Rectal smooth muscle tissue (tissue), 1 donor: ENCODE data around the gene CFTR.
"Not testable (repeated sequence)": the region's sequence is repeated elsewhere in the genome, so short reads cannot be mapped to it uniquely, and the experiment has no call there.

Experiments
- H3K27ac ChIP-seq: one replicate; pipeline ENCODE4 v1.7.0; 2013; ENCODE audit warnings: low read depth, low read length, inconsistent platforms
- H3K27me3 ChIP-seq: one replicate; pipeline ENCODE4 v1.7.0; 2013; ENCODE audit warnings: low read length; ENCODE audit not compliant: control insufficient read depth, insufficient read depth
- H3K36me3 ChIP-seq: one replicate; pipeline ENCODE4 v1.7.0; 2013; ENCODE audit warnings: low read length; ENCODE audit not compliant: control insufficient read depth, insufficient read depth
- H3K4me1 ChIP-seq: one replicate; pipeline ENCODE4 v1.7.0; 2013; ENCODE audit warnings: low read length; ENCODE audit not compliant: control insufficient read depth, insufficient read depth
- H3K4me3 ChIP-seq: one replicate; pipeline ENCODE4 v1.7.0; 2013; ENCODE audit warnings: low read length
- H3K9ac ChIP-seq: one replicate; pipeline ENCODE4 v1.7.0; 2013; ENCODE audit warnings: low read length

CFTR gene

DNA sequence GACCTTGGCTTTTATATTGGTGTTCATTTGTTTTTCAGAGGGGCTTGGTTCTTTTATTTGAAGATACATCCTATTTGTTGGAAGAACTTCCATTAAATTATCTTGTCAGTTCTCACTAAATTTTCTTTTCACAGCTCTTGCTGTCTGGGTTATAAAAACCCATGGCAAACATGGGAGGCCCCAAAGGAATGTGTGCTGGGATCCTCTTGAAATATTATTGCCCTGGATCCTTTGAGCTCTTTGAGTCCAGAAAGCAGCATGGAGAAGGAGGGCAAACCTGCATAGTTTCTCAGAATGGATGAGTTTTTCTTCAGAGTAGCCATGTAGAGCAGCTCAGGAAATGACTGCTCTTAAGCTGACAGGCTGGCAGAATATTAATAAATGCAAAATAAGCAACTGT is 206.0 kb downstream of the CFTR start:
- H3K9ac ChIP-seq, result no peak overlapping the region
- no peaks in the 10 kb centered on the region for H3K27me3 ChIP-seq
- H3K27ac ChIP-seq, result no peak overlapping the region
- no peak overlapping the region for H3K4me3 ChIP-seq
- no peaks in the 10 kb centered on the region for H3K36me3 ChIP-seq
- no peaks in the 10 kb centered on the region for H3K4me1 ChIP-seq

DNA sequence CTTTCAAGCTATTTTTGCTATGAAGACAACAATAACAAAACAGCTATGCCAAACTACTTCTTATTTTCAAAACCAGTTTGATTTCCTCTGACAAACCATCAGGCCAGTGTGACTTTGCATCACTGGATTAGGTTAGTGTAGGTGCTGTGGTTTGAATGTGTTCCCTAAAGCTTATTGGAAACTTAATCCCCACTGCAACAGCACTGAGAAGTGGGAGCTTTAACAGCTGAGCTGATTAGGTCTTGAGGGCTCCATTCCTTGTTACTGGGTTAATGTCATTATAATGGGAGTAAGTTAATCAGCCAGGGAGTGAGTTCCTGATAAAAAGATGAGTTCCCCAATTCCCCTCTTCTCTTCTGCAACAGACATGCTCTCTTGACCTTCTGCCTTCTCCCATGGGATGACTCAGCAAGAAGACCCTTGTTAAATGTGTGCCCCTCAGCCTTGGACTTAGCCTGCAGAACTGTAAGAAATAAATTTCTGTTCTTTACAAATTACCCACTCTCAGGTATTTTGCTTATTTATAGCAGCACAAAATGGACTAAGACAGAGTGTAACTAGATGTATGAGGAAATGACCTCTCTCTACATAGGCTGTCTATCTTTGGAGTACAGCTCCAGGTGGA is 206.6 kb downstream of the CFTR start:
- Histone ChIP-seq H3K36me3 (no peaks in the 10 kb centered on the region), H3K27me3 (no peaks in the 10 kb centered on the region), H3K9ac (no peak overlapping the region), H3K4me1 (no peaks in the 10 kb centered on the region), H3K27ac (no peak overlapping the region), H3K4me3 (no peak overlapping the region)

DNA sequence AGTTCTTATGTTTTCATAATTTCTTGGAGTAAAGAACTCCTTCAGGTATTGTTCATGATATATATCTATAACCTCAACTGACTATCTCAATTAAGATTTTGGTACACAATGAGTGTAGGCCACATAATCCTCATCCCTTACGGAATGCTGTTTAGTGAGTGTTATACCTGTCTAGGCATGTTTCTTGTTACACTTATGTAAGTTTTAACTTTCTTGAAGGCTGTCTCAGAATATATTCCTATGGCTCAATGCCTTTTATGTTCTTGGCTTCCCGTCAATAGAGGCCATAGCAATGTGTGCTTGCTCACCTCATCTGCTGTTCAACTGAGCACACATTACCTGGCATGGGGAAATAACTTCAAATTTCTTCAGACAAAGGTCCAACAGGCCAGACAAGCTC is 208.3 kb downstream of the CFTR start:
- Histone ChIP-seq H3K4me3 (no peak overlapping the region), H3K27me3 (no peaks in the 10 kb centered on the region), H3K9ac (no peak overlapping the region), H3K36me3 (no peaks in the 10 kb centered on the region), H3K27ac (no peak overlapping the region), H3K4me1 (no peaks in the 10 kb centered on the region)

DNA sequence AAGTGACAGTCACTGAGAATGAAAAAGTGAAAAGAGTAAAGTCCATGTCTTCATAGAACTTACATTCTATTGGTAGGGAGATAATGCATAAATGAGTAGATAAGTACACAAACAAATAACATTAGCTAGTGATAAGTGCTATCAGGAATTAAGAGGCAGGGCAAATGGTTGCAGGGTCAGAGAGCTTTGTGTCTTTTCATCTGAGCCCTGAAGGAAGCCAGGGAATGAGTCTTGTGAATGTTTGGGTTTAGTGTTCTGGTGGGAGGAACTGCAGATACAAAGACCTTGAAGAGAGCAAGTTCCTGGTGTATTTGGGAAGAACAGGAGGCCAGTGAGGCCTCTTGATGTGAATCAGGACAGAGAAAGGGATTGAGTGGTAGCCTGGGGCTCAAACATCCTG is 209.6 kb downstream of the CFTR start:
- Histone ChIP-seq H3K4me3 (no peak overlapping the region), H3K4me1 (no peaks in the 10 kb centered on the region), H3K27me3 (no peaks in the 10 kb centered on the region), H3K36me3 (no peaks in the 10 kb centered on the region), H3K9ac (no peak overlapping the region), H3K27ac (no peak overlapping the region)

DNA sequence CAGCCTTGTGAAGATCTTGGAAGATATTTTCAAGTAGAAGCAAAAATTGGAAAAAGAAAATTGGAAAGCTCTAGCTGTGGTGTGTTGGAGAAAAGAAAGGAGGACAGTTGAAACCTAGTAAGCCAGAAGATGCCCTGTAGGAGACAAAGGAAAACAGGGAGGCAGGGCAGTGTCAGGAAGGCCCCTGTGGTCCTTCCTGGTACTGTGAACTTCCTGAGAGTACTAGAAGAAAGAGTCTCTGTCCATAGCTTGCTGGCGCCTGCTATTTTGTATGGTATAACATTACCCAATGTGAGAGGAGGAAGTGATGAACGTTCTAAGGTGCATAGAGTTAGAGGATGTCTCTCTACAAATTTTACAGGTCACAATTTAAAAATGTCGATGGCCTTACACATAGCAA is 210.3 kb downstream of the CFTR start:
- Histone ChIP-seq H3K36me3 (no peaks in the 10 kb centered on the region), H3K9ac (no peak overlapping the region), H3K4me1 (no peaks in the 10 kb centered on the region), H3K27ac (no peak overlapping the region), H3K27me3 (no peaks in the 10 kb centered on the region), H3K4me3 (no peak overlapping the region)

DNA sequence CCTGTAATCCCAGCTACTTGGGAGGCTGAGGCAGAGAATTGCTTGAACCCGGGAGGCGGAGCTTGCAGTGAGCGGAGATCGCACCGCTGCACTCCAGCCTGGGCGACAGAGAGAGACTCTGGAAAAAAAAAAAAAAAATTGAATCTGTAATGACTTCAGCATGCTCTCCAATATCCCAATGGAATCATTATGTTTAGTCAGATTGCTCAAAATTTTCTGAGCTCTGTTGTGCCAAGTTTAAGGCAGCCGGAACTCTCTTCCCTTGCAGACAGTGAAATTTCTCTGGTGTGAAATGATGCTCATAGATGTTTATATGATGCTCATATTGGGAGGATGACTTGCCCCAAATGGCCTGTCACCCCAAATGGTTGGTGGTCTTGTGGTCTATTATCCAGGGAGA is 212.5 kb downstream of the CFTR start:
- Histone ChIP-seq H3K4me1 (no peaks in the 10 kb centered on the region), H3K4me3 (no peak overlapping the region), H3K36me3 (no peaks in the 10 kb centered on the region), H3K27me3 (no peaks in the 10 kb centered on the region), H3K27ac (no peak overlapping the region), H3K9ac (no peak overlapping the region)

DNA sequence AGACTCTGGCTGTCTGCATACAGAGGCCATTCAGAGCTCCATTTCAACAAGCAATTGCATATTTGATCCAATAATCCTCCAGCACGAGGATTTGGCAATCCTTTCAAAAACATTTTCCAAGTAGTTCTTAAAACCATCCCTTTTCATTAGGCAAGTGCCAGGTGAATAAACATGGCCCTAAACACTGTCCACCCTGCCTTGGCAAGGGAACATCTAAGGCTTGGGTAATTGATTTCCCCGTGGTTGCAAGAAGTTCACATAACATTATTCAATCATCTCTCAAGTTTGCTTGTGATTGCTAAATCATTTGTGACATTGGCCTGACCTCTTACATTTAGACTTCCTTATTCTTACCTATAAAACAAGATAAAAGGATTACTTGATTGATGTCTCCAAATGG is 218.2 kb downstream of the CFTR start:
- Histone ChIP-seq H3K27ac (no peak overlapping the region), H3K27me3 (no peaks in the 10 kb centered on the region), H3K9ac (no peak overlapping the region), H3K36me3 (no peaks in the 10 kb centered on the region), H3K4me1 (no peaks in the 10 kb centered on the region), H3K4me3 (no peak overlapping the region)

DNA sequence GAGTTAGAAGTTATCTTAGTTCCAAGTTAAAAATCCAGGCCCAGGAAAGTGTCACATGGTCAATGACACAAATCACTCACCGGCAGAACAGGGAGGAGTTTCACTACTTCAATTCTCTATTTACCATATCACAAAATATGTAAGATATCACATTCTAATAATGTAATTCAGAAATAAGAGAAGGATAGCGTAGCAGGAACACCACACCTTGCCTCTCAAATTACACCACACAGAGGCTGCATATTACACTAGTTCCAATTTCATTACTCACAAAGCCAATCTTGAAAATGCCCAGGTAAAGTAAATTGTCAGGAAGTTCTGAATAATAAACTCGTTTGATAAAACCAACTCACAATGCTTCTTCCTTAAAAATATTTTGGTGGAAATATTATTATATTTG is 224.2 kb downstream of the CFTR start:
- H3K27me3 ChIP-seq, result no peaks in the 10 kb centered on the region
- no peak overlapping the region for H3K27ac ChIP-seq
- H3K36me3 ChIP-seq, result no peaks in the 10 kb centered on the region
- no peaks in the 10 kb centered on the region for H3K4me1 ChIP-seq
- no peak overlapping the region for H3K4me3 ChIP-seq
- no peak overlapping the region for H3K9ac ChIP-seq

DNA sequence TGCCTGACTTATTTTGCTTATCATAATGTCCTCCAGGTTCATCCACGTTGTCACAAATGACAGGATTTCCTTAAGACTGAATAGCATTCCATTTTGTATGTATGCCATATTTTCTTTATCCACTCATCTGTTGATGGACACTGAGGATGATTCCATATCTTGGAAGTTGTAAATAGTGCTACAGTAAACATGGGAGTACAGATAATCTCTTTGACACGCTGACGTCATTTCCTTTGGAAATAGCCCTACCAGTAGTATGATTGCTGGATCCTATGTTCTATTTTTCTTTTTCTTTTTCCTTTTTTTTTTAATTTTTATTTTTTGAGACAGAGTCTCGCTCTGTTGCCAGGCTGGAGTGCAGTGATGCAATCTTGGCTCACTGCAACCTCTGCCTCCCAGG is 225.8 kb downstream of the CFTR start:
- Histone ChIP-seq H3K9ac (no peak overlapping the region), H3K36me3 (no peaks in the 10 kb centered on the region), H3K4me1 (no peaks in the 10 kb centered on the region), H3K4me3 (no peak overlapping the region), H3K27me3 (no peaks in the 10 kb centered on the region), H3K27ac (no peak overlapping the region)

DNA sequence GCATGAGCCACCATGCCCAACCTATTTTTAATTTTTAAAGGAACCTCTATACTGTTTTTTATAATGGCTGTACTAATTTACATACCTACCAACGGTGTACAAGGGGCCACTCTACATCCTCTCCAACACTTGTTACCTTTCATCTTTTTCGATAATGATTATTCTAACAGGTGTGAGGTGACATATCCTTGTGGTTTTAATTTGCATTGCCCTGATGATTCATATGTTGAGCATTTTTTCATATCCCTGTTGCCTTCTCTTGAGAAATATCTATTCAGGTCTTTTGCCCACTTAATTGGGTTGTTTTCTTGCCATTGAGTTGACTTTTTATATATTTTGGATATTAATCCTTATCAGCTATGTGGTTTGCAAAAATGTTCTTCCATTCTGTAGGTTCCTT is 226.4 kb downstream of the CFTR start:
- H3K27ac ChIP-seq, result no peak overlapping the region
- no peak overlapping the region for H3K4me3 ChIP-seq
- no peaks in the 10 kb centered on the region for H3K36me3 ChIP-seq
- H3K9ac ChIP-seq, result no peak overlapping the region
- H3K4me1 ChIP-seq, result no peaks in the 10 kb centered on the region
- no peaks in the 10 kb centered on the region for H3K27me3 ChIP-seq

DNA sequence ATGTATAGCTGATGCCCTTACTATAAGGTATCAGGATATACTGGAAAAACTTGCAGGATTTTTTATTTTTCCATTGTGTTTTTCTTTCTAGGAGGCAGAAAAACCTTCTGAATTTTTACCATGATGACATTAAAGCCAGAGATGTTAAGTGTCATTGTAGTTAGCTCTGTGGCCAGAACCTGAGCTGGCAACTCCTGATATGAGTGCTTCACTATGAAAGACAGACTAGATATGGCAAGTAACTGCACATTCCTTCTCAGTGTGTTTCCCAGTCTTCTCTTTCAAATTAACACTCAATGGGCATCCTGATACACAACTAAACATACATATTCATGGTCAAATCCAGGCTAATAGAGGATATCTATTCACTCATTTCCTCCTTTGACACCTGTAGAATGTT is 227.3 kb downstream of the CFTR start:
- H3K27ac ChIP-seq, result no peak overlapping the region
- H3K4me3 ChIP-seq, result no peak overlapping the region
- H3K9ac ChIP-seq, result no peak overlapping the region
- H3K27me3 ChIP-seq, result no peaks in the 10 kb centered on the region
- H3K36me3 ChIP-seq, result no peaks in the 10 kb centered on the region
- H3K4me1 ChIP-seq, result no peaks in the 10 kb centered on the region

DNA sequence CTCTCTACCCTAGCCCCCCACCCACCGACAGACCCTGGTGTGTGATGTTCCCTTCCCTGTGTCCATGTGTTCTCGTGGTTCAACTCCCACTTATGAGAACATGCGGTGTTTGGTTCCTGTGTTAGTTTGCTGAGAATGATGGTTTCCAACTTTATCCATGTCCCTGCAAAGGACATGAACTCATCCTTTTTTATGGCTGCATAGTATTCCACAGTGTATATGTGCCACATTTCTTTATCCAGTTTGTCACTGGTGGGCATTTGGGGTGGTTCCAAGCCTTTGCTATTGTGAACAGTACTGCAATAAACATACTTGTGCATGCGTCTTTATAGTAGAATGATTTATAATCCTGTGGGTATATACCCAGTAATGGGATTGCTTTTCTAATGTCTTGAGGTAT is 228.3 kb downstream of the CFTR start:
- H3K36me3 ChIP-seq, H3K4me1 ChIP-seq, H3K27me3 ChIP-seq, H3K4me3 ChIP-seq, H3K27ac ChIP-seq, H3K9ac ChIP-seq: not testable (repeated sequence)

DNA sequence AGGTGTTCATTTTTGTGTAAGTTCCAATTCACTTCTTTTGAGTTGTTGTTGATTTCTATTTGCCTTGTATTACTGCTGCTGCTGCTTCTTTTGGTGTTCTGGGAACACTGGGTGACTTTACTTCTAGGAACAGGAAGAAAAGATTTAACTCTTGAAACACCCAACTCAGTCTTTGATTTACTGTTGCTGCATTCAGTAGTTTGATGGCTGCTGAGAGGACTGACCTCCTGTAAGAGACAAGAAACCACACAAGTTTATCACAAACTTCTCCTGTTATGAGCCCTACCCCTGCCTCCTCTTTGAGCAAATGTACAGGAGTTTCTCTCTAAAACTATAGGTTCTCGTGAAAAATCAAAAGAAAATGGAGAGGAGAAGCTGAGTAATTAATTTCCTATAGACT is 231.7 kb downstream of the CFTR start:
- H3K4me3 ChIP-seq, result no peak overlapping the region
- H3K27me3 ChIP-seq, result no peaks in the 10 kb centered on the region
- no peaks in the 10 kb centered on the region for H3K36me3 ChIP-seq
- no peak overlapping the region for H3K9ac ChIP-seq
- H3K4me1 ChIP-seq, result no peaks in the 10 kb centered on the region
- H3K27ac ChIP-seq, result no peak overlapping the region
